OCI-M2 (cell line): Measurements from ENCODE around the gene ARMC6.

ENCODE experiments used
- DNase-seq: peaks from one replicate; lab custom pipeline; 2025; ENCODE audit not compliant: unreplicated experiment; lab: John Stamatoyannopoulos, UW

The ARMC6 gene

DNA sequence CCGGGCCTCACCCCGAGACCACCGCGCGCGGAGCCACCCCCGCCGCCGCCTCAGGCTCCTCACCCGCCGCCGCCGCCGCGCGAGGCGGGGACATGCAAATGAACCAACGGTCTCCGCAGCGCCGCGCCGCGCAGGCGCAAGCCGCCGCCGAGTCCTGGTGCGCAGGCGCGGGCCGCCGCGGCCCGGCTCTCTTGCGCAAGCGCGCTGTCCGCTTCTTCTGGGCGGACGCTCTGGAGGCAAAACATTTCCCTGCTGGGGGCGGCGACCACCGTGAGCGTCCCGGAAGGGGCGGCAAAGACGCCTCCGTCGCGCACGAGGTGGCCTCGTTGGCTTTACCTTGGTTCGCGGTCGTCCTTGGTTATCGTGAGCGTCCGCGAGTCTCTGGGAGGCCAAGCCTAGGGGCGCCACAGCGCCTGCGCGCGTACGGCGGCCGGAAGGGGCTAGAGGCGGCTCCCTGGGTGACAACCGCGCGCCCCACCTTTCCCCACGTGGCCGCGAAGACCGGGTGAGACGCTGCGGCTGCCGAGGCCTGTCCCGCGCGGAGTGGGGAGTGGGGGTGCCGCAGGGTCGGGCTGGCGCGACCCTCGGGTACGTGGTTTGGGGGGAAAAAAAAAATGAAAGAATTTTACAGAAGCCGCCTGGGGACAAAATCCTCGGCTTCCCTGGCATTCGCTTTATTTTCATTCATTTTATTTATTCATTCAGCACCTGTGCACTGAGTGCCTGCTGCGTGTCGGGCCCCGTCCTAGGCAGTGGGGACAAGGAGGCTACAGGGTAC, at the start of gene ARMC6, which contains the start of gene SUGP2:
Gene ARMC6 (plus strand): TSS at position 178 of the 778 bp plus-strand sequence. CDS start 607 bp downstream, outside the sequence.
Gene SUGP2 (minus strand): TSS at position 92 of the 778 bp plus-strand sequence. CDS start 2,446 bp downstream, outside the sequence.
- peak; percentile 83 for DNase-seq

DNA sequence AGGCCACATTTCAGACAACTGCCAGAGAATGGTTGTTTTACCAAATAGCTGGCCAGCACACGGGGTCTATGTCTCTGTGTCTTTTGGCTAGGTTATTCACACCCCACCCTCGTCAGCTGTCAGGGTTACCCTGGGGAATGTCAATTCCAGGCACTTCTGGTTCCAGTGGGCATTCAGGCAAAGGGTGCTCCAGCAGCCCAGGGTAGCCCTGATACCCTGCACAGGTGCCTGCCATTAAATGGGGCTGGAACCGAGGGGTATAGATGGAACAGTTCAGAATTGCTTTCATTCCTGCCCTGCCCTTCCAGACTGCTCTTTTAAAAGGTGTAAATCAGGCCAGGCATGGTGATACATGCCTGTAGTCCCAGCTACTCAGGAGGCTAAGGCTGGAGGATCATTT, 49.2 kb upstream of the ARMC6 start:
- no peak for DNase-seq

DNA sequence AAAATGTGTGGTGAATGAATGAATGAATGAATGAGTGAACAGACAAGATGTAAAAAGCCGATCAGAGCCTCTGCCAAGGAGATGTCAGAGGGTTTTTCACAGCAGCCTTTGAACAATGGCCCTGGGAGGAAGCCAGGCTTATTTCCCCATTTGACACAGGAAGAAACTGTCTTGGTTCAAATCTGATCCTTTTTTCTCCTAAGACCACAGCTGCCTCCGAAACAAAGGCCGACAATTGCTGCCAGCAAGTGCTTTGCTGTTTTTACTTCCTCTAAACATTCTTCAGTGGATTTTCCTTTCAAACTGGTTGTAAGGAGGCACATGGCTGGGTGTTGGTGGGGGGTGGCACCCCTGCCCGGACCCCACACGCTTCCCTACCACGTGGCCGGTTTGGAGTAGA, 48.1 kb upstream of the ARMC6 start:
- no peak for DNase-seq

- DNase-seq: no peak
These were observed 45.9 kb upstream of the ARMC6 start for GRCh38 chr19:18987456-18987855.

DNA sequence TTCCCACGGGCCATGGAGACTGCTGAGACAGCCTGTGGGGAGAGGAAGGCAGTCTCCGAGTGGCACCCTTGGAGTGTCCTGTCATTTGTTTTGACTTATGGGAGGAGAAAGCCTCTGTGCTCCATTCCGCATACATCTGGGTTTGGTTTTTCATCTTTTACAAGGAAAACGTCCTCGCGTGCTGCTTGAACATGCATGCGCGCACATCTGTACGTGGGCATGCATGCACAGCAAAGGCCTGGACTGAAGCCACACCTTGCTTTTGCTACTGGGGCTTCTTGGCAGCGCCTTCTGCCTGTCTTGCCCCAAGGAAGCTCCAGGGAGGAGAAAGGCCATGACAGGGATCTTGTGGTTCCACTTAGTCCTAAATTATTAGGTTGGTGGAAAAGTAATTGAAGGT, 44.1 kb upstream of the ARMC6 start:
- DNase-seq: no peak

DNA sequence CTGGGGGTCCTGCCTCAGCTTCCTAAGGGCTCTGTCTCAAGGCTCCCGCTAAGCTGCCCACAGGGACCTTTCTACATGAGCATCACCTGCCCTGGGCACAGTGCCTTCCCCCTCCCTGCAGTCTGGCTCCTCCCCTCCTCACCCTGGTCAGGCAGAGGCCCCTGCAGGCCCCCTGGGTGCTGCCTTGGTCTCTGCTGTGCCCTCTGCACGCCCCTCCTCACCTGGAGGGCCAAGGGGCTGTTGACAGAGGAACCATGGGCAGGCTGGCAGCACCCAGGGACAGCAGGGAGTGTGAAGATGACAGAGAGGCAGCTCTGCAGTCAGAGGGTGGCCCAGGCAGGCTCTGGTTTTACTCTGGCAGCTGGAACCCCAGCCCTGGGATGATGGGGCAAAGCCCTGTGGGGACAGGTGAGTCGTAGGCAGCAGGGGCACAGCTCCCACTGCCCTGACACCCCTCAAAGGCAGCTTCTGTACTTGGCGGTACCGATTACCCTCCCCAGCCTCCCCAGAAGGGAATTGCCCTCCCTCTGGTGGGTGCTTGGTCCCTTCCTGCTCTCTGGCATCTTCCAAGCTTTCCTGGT, 43.2 kb upstream of the ARMC6 start:
- DNase-seq: no peak

GRCh38 chr19:18991006-18991405, 42.4 kb upstream of the ARMC6 start:
- DNase-seq: no peak

DNA sequence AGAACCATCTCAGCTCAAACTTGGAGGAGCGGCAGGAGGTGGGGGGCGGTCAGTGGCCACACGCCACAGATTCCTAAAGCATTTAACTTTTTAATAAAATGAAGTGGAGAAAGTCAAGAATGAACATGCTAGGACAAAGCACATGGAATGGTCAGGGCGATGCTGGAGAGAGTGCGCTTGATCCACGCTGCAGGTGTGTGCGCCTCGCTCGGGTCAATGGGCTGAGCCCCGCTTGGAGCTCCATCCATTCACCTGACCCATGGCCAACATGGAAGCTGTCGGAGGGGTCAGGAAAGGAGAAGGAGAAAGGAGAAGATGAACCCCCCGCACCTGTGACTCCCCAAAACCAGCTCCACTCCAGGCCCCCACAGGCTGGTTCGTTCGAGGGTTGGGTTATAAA, 41.9 kb upstream of the ARMC6 start:
- no peak for DNase-seq

DNA sequence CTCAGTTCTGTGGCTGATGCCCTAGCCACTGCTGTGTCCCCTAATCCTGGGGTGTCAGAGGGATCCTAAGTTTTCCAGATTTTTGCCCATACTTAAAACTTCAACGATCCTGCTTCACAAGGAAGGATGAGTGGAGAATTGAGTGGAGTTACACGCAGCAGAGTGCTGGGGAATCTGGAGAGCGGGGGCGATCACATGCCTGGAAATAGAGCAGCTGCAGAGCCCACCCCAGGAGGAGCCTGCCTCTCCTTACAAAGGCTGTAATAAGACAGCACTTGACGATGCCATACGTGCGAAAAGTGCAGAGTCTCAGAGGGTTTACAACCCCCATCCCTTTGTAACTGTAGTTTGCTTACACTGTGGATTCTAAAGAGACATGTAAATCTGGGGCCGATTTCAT, 40.7 kb upstream of the ARMC6 start:
- DNase-seq: no peak

- DNase-seq: no peak
These were observed 40.3 kb upstream of the ARMC6 start for GRCh38 chr19:18993115-18993514.

GRCh38 chr19:18995804-18996241, 37.6 kb upstream of the ARMC6 start:
- no peak for DNase-seq

DNA sequence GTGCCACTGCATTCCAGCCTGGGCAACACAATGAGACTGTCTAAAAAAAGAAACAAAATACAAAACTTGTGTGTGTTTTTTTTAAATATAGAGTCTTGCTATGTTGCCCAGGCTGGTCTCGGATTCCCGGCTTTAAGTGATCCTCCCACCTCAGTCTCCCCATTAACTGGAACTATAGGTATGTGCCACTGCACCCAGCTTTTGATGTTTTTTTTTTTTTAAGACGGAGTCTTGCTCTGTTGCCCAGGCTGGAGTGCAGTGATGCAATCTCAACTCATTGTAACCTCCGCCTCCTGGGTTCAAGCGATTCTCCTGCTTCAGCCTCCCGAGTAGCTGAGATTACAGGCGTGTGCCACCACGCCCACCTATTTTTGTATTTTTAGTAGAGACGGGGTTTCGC, 37.1 kb upstream of the ARMC6 start:
- DNase-seq: no peak

- no peak for DNase-seq
These were observed 36.5 kb upstream of the ARMC6 start for GRCh38 chr19:18996796-18997394.

DNA sequence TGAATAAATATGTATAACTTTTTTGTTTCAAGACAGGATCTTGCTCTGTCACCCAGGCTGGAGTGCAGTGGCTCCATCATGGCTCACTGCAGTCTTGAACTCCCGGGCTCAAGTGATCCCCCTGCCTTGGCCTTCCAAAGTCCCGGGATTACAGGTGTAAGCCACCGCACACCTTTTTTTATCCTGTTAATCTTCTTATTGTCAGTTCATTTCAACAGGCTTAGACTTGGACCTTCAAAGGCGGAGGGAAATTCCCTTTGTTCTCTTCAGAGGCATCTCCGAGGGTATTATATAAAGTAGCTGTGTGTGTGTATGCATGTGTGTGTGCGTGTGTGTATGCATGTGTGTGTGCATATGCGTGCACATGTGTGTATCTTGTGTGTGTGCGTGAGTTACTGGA, 35.1 kb upstream of the ARMC6 start:
- DNase-seq: no peak

GRCh38 chr19:18999016-18999758, 34.2 kb upstream of the ARMC6 start:
- DNase-seq: no peak

- DNase-seq: no peak
These were observed 33.3 kb upstream of the ARMC6 start for GRCh38 chr19:18999896-19000620.

DNA sequence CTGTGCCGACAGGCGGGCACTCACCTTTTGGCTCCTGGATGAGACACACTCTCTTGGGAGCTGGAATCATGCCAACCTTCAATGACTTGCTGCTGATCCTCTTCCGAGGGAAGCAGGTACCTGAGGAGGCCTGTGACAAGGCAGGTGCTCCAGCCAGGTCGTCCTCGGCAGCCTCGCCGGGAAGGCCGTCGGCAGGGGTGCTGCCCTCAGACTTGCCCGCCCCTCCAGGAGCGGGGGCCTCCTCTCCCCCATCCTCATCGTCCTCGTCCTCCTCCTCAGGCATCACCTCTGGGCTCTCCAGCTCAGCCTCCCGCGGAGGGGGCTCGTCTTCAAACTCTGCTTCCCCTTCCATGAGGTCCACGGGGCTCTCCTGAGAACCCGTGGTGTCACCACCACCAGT, 29.3 kb upstream of the ARMC6 start:
- DNase-seq: no peak

DNA sequence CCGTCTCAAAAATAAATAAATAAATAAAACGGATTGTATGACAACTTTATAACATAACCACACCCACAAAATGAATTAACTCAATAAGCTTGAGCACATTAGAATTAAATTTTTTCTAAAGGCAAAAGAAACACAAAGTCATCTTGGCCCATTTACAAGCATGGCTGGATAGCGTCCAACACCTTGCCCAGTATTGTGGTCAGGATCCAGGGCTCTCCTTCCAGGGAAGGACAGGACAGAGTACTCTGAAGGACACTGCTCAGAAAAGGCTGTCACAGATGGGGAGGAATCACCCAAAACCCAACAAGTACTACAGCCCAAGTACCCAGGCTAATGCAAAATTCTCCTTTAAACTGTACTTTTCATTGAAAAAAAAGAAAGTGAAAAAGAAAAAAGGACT, 27.2 kb upstream of the ARMC6 start:
- DNase-seq: no peak

DNA sequence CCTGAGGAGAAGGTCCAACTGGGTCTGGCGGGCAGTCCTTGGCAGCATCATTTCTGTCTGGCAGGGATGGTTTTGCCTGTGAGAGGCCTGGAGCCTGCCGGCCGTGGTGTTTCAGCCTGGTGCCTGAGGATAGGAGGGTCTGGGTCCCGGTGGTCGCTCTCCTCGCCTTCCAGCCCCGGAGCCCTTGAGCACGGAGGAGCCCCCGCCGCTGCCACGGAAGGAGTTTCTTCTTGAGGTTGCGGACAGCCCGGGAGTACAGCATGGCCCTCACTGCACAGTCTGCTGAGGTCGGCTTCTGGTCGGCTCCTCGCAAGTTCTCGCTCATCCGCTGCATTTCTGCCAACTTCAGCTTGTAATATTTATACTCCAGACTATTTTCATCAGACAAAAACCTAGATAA, 23.5 kb upstream of the ARMC6 start:
- no peak for DNase-seq

DNA sequence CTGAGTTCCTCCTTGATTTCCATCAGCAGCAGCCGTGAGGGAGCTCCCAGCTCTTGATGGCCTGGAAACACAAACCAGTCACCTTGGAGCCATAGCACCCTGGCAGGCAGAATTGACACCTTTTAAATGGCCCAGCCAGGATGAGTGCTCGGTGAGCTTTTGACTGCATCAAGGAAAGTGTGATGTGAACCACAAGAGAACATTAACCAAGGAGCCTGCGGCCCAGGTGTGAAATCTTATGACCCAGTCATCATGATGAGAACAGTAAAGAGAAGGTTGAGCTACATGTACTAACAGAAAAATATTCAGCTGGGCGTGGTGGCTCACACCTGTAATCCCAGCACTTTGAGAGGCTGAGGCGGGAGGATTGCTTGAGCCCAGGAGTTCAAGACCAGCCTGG, 22.9 kb upstream of the ARMC6 start:
- DNase-seq: no peak

DNA sequence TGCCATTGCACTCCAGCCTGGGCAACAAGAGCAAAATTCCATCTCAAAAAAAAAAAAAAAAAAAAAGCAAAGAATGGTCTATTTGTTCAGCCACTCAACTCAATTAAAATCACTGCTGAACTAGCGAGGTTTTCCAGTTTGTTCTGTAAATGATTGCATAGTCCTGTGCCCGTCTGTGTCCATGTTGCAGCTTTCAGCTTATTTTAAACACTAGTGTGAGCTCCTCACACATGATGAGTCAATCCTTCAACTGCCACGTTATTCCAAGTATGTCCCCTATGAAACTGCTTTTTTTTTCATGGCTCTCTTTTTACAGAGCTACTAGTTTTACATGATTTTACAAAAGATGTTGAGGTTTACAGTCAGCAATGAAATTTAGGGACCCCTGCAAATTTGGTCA, 12.3 kb upstream of the ARMC6 start:
- DNase-seq: no peak
